HepG2 (cell line): ENCODE measurements around the gene IP6K3. TPM values are rescaled to one million over a fixed set of nuclear protein-coding genes. Genes with fewer than 3 reads are reported as not detected.

ENCODE experiments used
- ATAC-seq: fragments of 200-7000 bp; cut with Tn5 transposase; 3 replicates; pipeline ENCODE4 v1.9.1; 2020; ENCODE audit warnings: mild to moderate bottlenecking, moderate library complexity
- BruUV-seq: library from RNA; stranded (reverse); fragments of 400-500 nt; replicated peaks from 2 replicates; lab custom pipeline; 2021; lab: Mats Ljungman, UMichigan
- CTCF ChIA-PET: fragments of 300-600 bp; formaldehyde crosslinking; extraction: SDS; loops from one replicate; lab custom pipeline; 2021; ENCODE audit warnings: low total read pairs, inconsistent platforms, low intra/inter-chr PET ratio; lab: Yijun Ruan, JAX
- POLR2A ChIA-PET: fragments of 350-600 bp; sonication (Branson Sonifier 250); formaldehyde crosslinking; loops from one replicate; lab custom pipeline; 2020; ENCODE audit warnings: antibody characterized with exemption, inconsistent platforms; lab: Yijun Ruan, JAX
- DNase-seq: peaks from one replicate; pipeline ENCODE4 v3.0.0-alpha.2; 2015; ENCODE audit warnings: low spot score
- FAIRE-seq: peaks from 3 replicates; lab custom pipeline; 2011; peaks lifted over from hg19 to GRCh38; lab: Jason Lieb, UNC
- H2AFZ ChIP-seq: one replicate; pipeline ENCODE4 v1.6.1; 2011; ENCODE audit warnings: low read length, inconsistent platforms
- H3K27ac ChIP-seq: fragments of 300-600 bp; 3 replicates; pipeline ENCODE4 v1.8.0; 2011; ENCODE audit warnings: mixed run types, mild to moderate bottlenecking, mixed read lengths, low read length, inconsistent platforms; ENCODE audit not compliant: insufficient read depth; ENCODE audit errors: extremely low read length
- H3K27me3 ChIP-seq, 2 experiments: fragments of 200-600 bp in 1 of 2; 2 replicates in 1 of 2; 3 replicates in 1 of 2; pipeline versions ENCODE4 v1.6.0 to v1.8.0; 2011; ENCODE audit warnings: low read length in 2 of 2, mild to moderate bottlenecking in 2 of 2, moderate library complexity in 2 of 2, inconsistent platforms in 1 of 2; ENCODE audit not compliant: insufficient read depth in 2 of 2, control insufficient read depth in 1 of 2
- H3K36me3 ChIP-seq, 2 experiments: fragments of 200-600 bp in 1 of 2; replicated peaks in 1 of 2; 2 replicates in 1 of 2; 3 replicates in 1 of 2; pipeline versions ENCODE4 v1.5.1 to v1.8.0; 2011; ENCODE audit warnings: low read length in 2 of 2, inconsistent platforms in 1 of 2; ENCODE audit not compliant: insufficient read depth in 2 of 2, control insufficient read depth in 1 of 2
- H3K4me1 ChIP-seq: 2 replicates; pipeline ENCODE4 v1.5.1; 2012; ENCODE audit warnings: low read length, inconsistent platforms; ENCODE audit not compliant: insufficient read depth
- H3K4me2 ChIP-seq: 2 replicates; pipeline ENCODE4 v1.6.0; 2011; ENCODE audit warnings: low read depth, low read length, inconsistent platforms
- H3K4me3 ChIP-seq, 3 experiments: fragments of 200-600 bp in 1 of 3; sonication (generic), shearing (Covaris generic) in 1 of 3; replicated peaks in 1 of 3; 2 replicates each; pipeline ENCODE4 v1.5.1; 2011 to 2016; ENCODE audit warnings: low read length in 3 of 3, inconsistent platforms in 2 of 3, low read depth in 2 of 3, mild to moderate bottlenecking in 2 of 3, control low read depth in 1 of 3, mixed read lengths in 1 of 3; ENCODE audit not compliant: insufficient read depth in 1 of 3
- H3K79me2 ChIP-seq: one replicate; pipeline ENCODE4 v1.6.1; 2011; ENCODE audit warnings: low read length, inconsistent platforms; ENCODE audit not compliant: insufficient read depth
- H3K9ac ChIP-seq: 2 replicates; pipeline ENCODE4 v1.6.0; 2011; ENCODE audit warnings: mild to moderate bottlenecking, low read depth, low read length, inconsistent platforms; ENCODE audit not compliant: insufficient read depth
- H3K9me3 ChIP-seq: 2 replicates; pipeline ENCODE4 v1.5.1; 2012; ENCODE audit warnings: mild to moderate bottlenecking, low read length
- H4K20me1 ChIP-seq: 2 replicates; pipeline ENCODE4 v1.6.0; 2011; ENCODE audit warnings: inconsistent platforms, mild to moderate bottlenecking, low read length, moderate library complexity; ENCODE audit not compliant: insufficient read depth
- EED ChIP-seq: sonication (generic); formaldehyde crosslinking; IDR thresholded peaks from 2 replicates; pipeline ENCODE4 v1.5.0; 2020; ENCODE audit warnings: mild to moderate bottlenecking, missing genetic modification reagents
- FOXC1 ChIP-seq: sonication (generic); formaldehyde crosslinking; IDR thresholded peaks from 2 replicates; pipeline ENCODE4 v1.8.0; 2022; ENCODE audit warnings: mild to moderate bottlenecking, missing genetic modification reagents, borderline replicate concordance
- FOXO1 ChIP-seq: sonication (generic); formaldehyde crosslinking; IDR thresholded peaks from 2 replicates; pipeline ENCODE4 v1.4.0; 2020; ENCODE audit warnings: missing genetic modification reagents
- HDAC6 ChIP-seq: fragments of 200-600 bp; sonication (generic); IDR thresholded peaks from 2 replicates; pipeline ENCODE4 v1.7.0; 2017; ENCODE audit warnings: mild to moderate bottlenecking, antibody characterized with exemption, low read length, low read depth
- SMAD3 ChIP-seq: sonication (generic); formaldehyde crosslinking; IDR thresholded peaks from 2 replicates; pipeline ENCODE4 v1.4.0; 2020; ENCODE audit warnings: missing genetic modification reagents
- SOX5 ChIP-seq: IDR thresholded peaks from 2 replicates; pipeline ENCODE4 v1.6.1; 2016; ENCODE audit warnings: borderline replicate concordance
- SSRP1 ChIP-seq: IDR thresholded peaks from 2 replicates; pipeline ENCODE4 v1.6.1; 2016; ENCODE audit warnings: control low read depth
- TCF7 ChIP-seq: sonication (generic); IDR thresholded peaks from 2 replicates; pipeline ENCODE4 v1.6.1; 2016; ENCODE audit warnings: antibody characterized with exemption, low read depth
- TOPORS ChIP-seq: sonication (generic); formaldehyde crosslinking; IDR thresholded peaks from 2 replicates; pipeline ENCODE4 v1.8.0; 2023; ENCODE audit warnings: mild to moderate bottlenecking, missing genetic modification reagents
- U2AF1 ChIP-seq: fragments of 200-400 bp; formaldehyde crosslinking; optimal IDR thresholded peaks from 2 replicates; pipeline ENCODE3; 2017; ENCODE audit warnings: mild to moderate bottlenecking, low read depth, low read length
- ZNF207 ChIP-seq: fragments of 450-650 bp; IDR thresholded peaks from 2 replicates; pipeline ENCODE4 v1.6.1; 2016; ENCODE audit warnings: antibody characterized with exemption, borderline replicate concordance
- ZNF572 ChIP-seq: sonication (generic); formaldehyde crosslinking; IDR thresholded peaks from 2 replicates; pipeline ENCODE4 v1.5.1; 2020; ENCODE audit warnings: mild to moderate bottlenecking, missing genetic modification reagents
- WGBS: methylation state at CpG from one replicate; pipeline ENCODE4 v1.1.6; 2017; ENCODE audit warnings: low lambda C conversion rate; 5-methylcytosine and 5-hydroxymethylcytosine counted together
- in situ Hi-C: cut with HindIII; loops from 2 replicates; pipeline ENCODE4 v1.10.0; 2017; ENCODE audit warnings: low pct_unique_long_range_greater_than_20kb; ENCODE audit not compliant: extremely low pct_ligation_motif_present
- intact Hi-C: fragments of 100-400 bp; cut with micrococcal nuclease; formaldehyde crosslinking; loops from one replicate; pipeline ENCODE4 v1.10.0; 2022; ENCODE audit not compliant: unreplicated experiment
- polyA plus RNA-seq, 8 experiments: library from polyadenylated mRNA; depleted of rRNA in 3 of 8; stranded (reverse) in 7 of 8; unstranded in 1 of 8; fragments of >200 nt; fragmentation: Illumina TruSeq in 4 of 8; extraction: Trizol in 4 of 8; gene quantifications; 2 replicates each; pipeline versions ENCODE4 v1.2.1 to v1.2.3, GENCODE V29; 2011 to 2016; ENCODE audit warnings: low read depth in 4 of 8, missing spikeins in 1 of 8, mixed read lengths in 1 of 8; ENCODE audit not compliant: insufficient read depth in 1 of 8
- total RNA-seq, 5 experiments: library from RNA; depleted of rRNA; stranded (reverse); fragments of >200 nt; fragmentation: Illumina TruSeq; extraction: Trizol; gene quantifications; 2 replicates each; pipeline ENCODE4 v1.2.3, GENCODE V29; 2016; ENCODE audit warnings: low read depth in 1 of 5
- TF ChIP-seq, protein P1 (sequence below): sonication (generic); formaldehyde crosslinking; IDR thresholded peaks from 2 replicates; pipeline ENCODE4 v1.5.0; 2020; ENCODE audit warnings: missing genetic modification reagents, mild to moderate bottlenecking, borderline replicate concordance
- TF ChIP-seq, protein P2 (sequence below): sonication (generic); formaldehyde crosslinking; IDR thresholded peaks from 2 replicates; pipeline ENCODE4 v1.4.0; 2020; ENCODE audit warnings: missing genetic modification reagents
- TF ChIP-seq, protein P3 (sequence below): sonication (generic); formaldehyde crosslinking; IDR thresholded peaks from 2 replicates; pipeline ENCODE4 v1.5.0; 2020; ENCODE audit warnings: missing genetic modification reagents, mild to moderate bottlenecking, borderline replicate concordance
- TF ChIP-seq, protein P4 (sequence below): sonication (generic); formaldehyde crosslinking; IDR thresholded peaks from 2 replicates; pipeline ENCODE4 v1.5.0; 2020; ENCODE audit warnings: missing genetic modification reagents

The IP6K3 gene
- total and polyA plus RNA-seq, 2 of the 13 experiments (the other 11 are each of a cell fraction or from before 2014, with no cell fraction given) = 0.11 to 0.18 TPM

DNA sequence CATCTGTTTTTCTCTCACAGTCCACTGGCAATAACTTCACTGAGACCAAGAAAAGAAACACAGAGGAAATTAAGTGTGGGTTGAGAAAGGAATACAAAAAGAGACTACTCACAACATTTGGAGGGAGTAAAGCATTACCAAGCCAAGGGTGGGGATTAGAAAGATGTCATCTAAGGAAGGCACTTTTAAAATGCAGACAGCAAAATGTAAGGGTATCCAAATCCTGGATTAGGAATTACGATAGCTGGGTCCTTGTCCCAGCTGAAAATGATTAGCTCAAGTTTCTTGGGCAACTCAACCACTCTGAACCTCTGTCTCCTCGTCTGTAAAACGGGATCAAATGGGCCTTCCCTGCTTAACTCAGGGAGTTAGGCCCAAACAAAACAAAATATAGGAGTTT lies 40.0 kb upstream of the IP6K3 start:
- TF ChIP-seq HDAC6 (no peak), ZNF207 (no peak), SOX5 (CRISPR knock-in tag) (no peak), SSRP1 (CRISPR knock-in tag) (peak; percentile 79; the same call in 1 of the 2 replicates)
- TF ChIP-seq, protein P1, sequence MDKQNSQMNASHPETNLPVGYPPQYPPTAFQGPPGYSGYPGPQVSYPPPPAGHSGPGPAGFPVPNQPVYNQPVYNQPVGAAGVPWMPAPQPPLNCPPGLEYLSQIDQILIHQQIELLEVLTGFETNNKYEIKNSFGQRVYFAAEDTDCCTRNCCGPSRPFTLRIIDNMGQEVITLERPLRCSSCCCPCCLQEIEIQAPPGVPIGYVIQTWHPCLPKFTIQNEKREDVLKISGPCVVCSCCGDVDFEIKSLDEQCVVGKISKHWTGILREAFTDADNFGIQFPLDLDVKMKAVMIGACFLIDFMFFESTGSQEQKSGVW (CRISPR knock-in tag) = no peak
- in situ Hi-C loops = no loop called here
- H3K79me2 ChIP-seq = peaks cover 24% of the 10 kb centered on the region
- H2AFZ ChIP-seq = no peak overlapping the region
- FAIRE-seq (no peak), DNase-seq (no peak), ATAC-seq (no peak)
- H3K36me3 ChIP-seq = peaks cover 9 to 24% of the 10 kb centered on the region in 2 experiments
- BruUV-seq = no TSS peak
- H3K4me1 ChIP-seq = peaks cover 28% of the 10 kb centered on the region
- peak overlapping the region; percentile 90; the same call in 1 of the 2 replicates for H3K9ac ChIP-seq
- 94% methylated on average over 3 of the region's 3 CpGs for WGBS
- H3K4me2 ChIP-seq = no peak overlapping the region
- no peaks in the 10 kb centered on the region for H3K9me3 ChIP-seq
- POLR2A ChIA-PET = no interaction called here
- H4K20me1 ChIP-seq = peaks cover 9% of the 10 kb centered on the region; the same call in 1 of the 2 replicates
- no peaks in the 10 kb centered on the region; a peak in 1 of 5 replicates for H3K27me3 ChIP-seq
- no peak overlapping the region for H3K27ac ChIP-seq
- no peak overlapping the region for H3K4me3 ChIP-seq
- intact Hi-C loops = no loop called here
- CTCF ChIA-PET = no interaction called here

DNA sequence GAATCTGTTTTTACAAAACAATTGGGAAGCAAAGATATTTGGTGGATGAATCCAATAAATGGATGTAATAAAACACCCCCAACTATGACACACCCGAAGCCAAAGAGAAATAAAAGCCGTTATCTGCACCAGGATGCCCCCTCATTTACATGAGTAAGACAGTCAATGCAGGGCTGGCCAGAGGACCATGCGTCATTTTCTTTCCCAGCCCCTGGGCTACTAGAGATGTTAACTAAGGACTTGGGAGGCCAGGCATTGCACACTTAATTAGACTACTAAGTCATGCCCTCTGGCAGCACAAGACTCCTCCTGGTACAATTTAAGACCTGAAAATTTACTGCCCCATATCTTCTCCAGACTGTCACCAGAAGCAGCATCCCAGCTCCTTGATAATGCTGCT lies 39.1 kb upstream of the IP6K3 start:
- no peak for FAIRE-seq
- Histone ChIP-seq H3K4me1 (peaks cover 28% of the 10 kb centered on the region), H3K4me2 (no peak overlapping the region), H2AFZ (no peak overlapping the region), H3K4me3 (no peak overlapping the region), H3K27me3 (no peaks in the 10 kb centered on the region), H3K36me3 (peaks cover 12 to 30% of the 10 kb centered on the region in 2 experiments), H3K9me3 (no peaks in the 10 kb centered on the region), H3K27ac (no peak overlapping the region), H3K9ac (no peak overlapping the region), H3K79me2 (peaks cover 24% of the 10 kb centered on the region), H4K20me1 (peaks cover 9% of the 10 kb centered on the region; the same call in 1 of the 2 replicates)
- BruUV-seq = no TSS peak
- intact Hi-C loops = no loop called here
- no peak for ATAC-seq
- in situ Hi-C loops = no loop called here
- DNase-seq = no peak
- ChIA-PET CTCF (no interaction called here), POLR2A (no interaction called here)
- WGBS = 97% methylated on average over 3 of the region's 3 CpGs
- no peak for TF ChIP-seq U2AF1
- TF ChIP-seq EED (CRISPR knock-in tag) = no peak
- TF ChIP-seq, protein P2, sequence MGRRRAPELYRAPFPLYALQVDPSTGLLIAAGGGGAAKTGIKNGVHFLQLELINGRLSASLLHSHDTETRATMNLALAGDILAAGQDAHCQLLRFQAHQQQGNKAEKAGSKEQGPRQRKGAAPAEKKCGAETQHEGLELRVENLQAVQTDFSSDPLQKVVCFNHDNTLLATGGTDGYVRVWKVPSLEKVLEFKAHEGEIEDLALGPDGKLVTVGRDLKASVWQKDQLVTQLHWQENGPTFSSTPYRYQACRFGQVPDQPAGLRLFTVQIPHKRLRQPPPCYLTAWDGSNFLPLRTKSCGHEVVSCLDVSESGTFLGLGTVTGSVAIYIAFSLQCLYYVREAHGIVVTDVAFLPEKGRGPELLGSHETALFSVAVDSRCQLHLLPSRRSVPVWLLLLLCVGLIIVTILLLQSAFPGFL (CRISPR knock-in tag) = no peak
- TF ChIP-seq, protein P3, sequence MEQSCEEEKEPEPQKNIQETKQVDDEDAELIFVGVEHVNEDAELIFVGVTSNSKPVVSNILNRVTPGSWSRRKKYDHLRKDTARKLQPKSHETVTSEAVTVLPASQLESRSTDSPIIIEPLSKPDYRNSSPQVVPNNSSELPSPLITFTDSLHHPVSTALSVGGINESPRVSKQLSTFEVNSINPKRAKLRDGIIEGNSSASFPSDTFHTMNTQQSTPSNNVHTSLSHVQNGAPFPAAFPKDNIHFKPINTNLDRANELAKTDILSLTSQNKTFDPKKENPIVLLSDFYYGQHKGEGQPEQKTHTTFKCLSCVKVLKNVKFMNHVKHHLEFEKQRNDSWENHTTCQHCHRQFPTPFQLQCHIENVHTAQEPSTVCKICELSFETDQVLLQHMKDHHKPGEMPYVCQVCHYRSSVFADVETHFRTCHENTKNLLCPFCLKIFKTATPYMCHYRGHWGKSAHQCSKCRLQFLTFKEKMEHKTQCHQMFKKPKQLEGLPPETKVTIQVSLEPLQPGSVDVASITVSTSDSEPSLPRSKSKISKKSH (CRISPR knock-in tag) = no peak
- TF ChIP-seq TCF7 = no peak
- no peak for TF ChIP-seq SMAD3 (CRISPR knock-in tag)
- no peak for TF ChIP-seq FOXC1
- no peak for TF ChIP-seq ZNF572
- TF ChIP-seq, protein P4, sequence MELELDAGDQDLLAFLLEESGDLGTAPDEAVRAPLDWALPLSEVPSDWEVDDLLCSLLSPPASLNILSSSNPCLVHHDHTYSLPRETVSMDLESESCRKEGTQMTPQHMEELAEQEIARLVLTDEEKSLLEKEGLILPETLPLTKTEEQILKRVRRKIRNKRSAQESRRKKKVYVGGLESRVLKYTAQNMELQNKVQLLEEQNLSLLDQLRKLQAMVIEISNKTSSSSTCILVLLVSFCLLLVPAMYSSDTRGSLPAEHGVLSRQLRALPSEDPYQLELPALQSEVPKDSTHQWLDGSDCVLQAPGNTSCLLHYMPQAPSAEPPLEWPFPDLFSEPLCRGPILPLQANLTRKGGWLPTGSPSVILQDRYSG = no peak
- no peak for TF ChIP-seq TOPORS (CRISPR knock-in tag)
- no peak for TF ChIP-seq FOXO1
